Left renal pelvis (tissue), 4 donors: Measurements from ENCODE around the gene MBD3L3. TPM values are rescaled to one million over a fixed set of nuclear protein-coding genes. Genes with fewer than 3 reads are reported as not detected.
"Not testable (repeated sequence)": the region's sequence is repeated elsewhere in the genome, so short reads cannot be mapped to it uniquely, and the experiment has no call there.

Experiments used
- DNase-seq, 4 donors: peaks; one replicate each; pipeline ENCODE4 v3.0.0-alpha.2; 2013; ENCODE audit warnings: low read depth in 4 of 4, low spot score in 3 of 4
- polyA plus RNA-seq, 4 donors: library from polyadenylated mRNA; unstranded; fragments of 120-200 nt; gene quantifications; one replicate each; pipeline ENCODE4 v1.2.1, GENCODE V29; 2013; ENCODE audit not compliant: insufficient read length in 4 of 4

MBD3L3 gene
- polyA plus RNA-seq, 4 donors = not detected

GRCh38 chr19:7063764-7064418 is 5.4 kb upstream of the MBD3L3 start:
- no peak for DNase-seq

- DNase-seq = no peak
Observed at GRCh38 chr19:7063339-7063738, 4.9 kb upstream of the MBD3L3 start.

- not testable (repeated sequence) for DNase-seq
Observed at GRCh38 chr19:7059977-7060376, 1.5 kb upstream of the MBD3L3 start.

- not testable (repeated sequence) for DNase-seq
Observed at GRCh38 chr19:7056371-7056770, 2.1 kb downstream of the MBD3L3 start.

- not testable (repeated sequence) for DNase-seq
Observed at GRCh38 chr19:7055679-7056078, 2.8 kb downstream of the MBD3L3 start.

- not testable (repeated sequence) for DNase-seq
Observed at GRCh38 chr19:7054635-7055368, 3.7 kb downstream of the MBD3L3 start.

- DNase-seq = not testable (repeated sequence)
Observed at GRCh38 chr19:7052896-7053295, 5.6 kb downstream of the MBD3L3 start.

GRCh38 chr19:7051421-7051820 is 7.1 kb downstream of the MBD3L3 start:
- DNase-seq = not testable (repeated sequence)

GRCh38 chr19:7049021-7049420 is 9.5 kb downstream of the MBD3L3 start, which contains the start of gene MBD3L2:
Gene MBD3L2 (plus strand): TSS chr19:7049321. CDS start chr19:7049374, 53 bp downstream.
- not testable (repeated sequence) for DNase-seq

- DNase-seq = not testable (repeated sequence)
Observed at GRCh38 chr19:7041563-7041962, 16.9 kb downstream of the MBD3L3 start.

- DNase-seq = not testable (repeated sequence)
Observed at GRCh38 chr19:7040079-7040478, 18.4 kb downstream of the MBD3L3 start, which contains the start of gene MBD3L4. Gene MBD3L4 (minus strand): TSS chr19:7040179. CDS start chr19:7040144, 35 bp downstream.

GRCh38 chr19:7030278-7030677 is 28.2 kb downstream of the MBD3L3 start, which contains the start of gene MBD3L5:
Gene MBD3L5 (plus strand): TSS chr19:7030578. CDS start chr19:7030612, 34 bp downstream.
- DNase-seq = not testable (repeated sequence)

GRCh38 chr19:7028790-7029189 is 29.7 kb downstream of the MBD3L3 start:
- DNase-seq = not testable (repeated sequence)

GRCh38 chr19:7021331-7021730 is 37.1 kb downstream of the MBD3L3 start, which contains the start of gene MBD3L2B:
Gene MBD3L2B (minus strand): TSS chr19:7021431. CDS start chr19:7021397, 34 bp downstream.
- not testable (repeated sequence) for DNase-seq

GRCh38 chr19:7018828-7019227 is 39.6 kb downstream of the MBD3L3 start:
- no peak for DNase-seq

- DNase-seq = no peak
Observed at GRCh38 chr19:7013678-7014077, 44.8 kb downstream of the MBD3L3 start.

- no peak for DNase-seq
Observed at GRCh38 chr19:7010722-7011593, 47.5 kb downstream of the MBD3L3 start.

- DNase-seq = no peak
Observed at GRCh38 chr19:7007859-7008258, 50.6 kb downstream of the MBD3L3 start.
